GM20000 (cell line): ENCODE measurements around the gene MAP3K4.

ENCODE experiments used
- DNase-seq: peaks from one replicate; pipeline ENCODE4 v3.0.0; 2012; ENCODE audit warnings: low spot score
- TF ChIP-seq, protein P1 (sequence below): IDR thresholded peaks from 2 replicates; pipeline ENCODE4 v1.5.1; 2012; ENCODE audit warnings: mild to moderate bottlenecking, control low read depth; ENCODE audit errors: extremely low read depth, missing control alignments

MAP3K4 gene

DNA sequence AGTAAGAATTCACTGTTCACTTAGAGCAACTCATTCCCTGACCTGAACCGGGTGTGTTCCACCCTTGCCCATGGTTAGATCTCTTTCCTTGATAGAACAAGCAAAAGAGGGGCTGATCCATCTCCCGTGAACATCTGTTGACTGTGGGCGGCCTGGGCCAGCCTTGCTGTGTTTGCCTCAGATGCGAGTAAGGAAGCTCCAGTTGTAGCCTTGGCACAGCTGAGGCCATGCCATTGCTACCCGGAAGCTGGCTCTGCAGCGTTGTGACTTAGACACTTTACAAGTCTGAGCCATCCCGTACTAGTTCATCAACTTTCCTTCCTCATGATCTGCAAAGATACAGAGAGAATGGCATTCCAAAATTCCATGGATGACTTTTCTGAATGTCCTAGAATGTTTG is 139.0 kb downstream of the MAP3K4 start:
- TF ChIP-seq, protein P1, sequence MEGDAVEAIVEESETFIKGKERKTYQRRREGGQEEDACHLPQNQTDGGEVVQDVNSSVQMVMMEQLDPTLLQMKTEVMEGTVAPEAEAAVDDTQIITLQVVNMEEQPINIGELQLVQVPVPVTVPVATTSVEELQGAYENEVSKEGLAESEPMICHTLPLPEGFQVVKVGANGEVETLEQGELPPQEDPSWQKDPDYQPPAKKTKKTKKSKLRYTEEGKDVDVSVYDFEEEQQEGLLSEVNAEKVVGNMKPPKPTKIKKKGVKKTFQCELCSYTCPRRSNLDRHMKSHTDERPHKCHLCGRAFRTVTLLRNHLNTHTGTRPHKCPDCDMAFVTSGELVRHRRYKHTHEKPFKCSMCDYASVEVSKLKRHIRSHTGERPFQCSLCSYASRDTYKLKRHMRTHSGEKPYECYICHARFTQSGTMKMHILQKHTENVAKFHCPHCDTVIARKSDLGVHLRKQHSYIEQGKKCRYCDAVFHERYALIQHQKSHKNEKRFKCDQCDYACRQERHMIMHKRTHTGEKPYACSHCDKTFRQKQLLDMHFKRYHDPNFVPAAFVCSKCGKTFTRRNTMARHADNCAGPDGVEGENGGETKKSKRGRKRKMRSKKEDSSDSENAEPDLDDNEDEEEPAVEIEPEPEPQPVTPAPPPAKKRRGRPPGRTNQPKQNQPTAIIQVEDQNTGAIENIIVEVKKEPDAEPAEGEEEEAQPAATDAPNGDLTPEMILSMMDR: no peak

DNA sequence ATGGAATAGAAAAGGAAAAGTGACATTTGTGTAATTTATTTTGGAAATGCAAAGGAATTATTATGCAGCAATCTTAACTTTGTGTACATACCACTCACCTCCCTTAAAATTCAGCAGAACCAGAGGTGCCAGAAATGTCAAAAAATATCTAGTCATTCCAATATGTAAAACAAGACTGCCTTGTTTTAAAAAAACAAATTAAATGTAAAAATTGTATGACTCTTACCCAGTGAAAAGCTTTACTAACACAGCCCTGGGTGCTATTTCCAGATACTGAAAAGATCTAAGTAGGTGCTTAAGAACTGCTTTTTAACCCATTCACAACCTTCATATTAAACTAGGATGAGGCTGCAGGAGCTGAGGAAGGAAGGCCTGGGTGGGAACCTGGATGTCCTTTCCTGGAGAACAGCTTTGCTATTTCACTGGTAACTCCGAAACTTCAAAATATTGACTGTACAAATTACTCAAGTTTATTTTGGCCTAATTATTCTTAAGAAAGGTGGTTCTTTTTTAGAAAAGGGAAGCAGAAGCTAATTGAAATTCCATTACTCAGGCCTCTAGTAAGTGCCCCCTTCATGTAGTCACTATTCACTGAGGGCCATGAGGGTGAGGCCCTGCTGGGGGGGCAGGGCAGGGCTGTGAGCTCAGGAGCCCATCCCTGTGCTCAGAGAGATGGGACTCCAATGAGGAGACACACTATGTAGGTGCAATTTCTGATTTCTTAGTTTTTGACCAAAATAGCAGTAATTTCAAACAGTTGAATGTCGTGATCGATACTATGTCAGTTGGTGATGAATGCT is 139.6 kb downstream of the MAP3K4 start:
- no peak for DNase-seq
- TF ChIP-seq, protein P1: no peak

More for the DNA sequence above, 139.0 kb downstream of the MAP3K4 start:
- no peak for DNase-seq

DNA sequence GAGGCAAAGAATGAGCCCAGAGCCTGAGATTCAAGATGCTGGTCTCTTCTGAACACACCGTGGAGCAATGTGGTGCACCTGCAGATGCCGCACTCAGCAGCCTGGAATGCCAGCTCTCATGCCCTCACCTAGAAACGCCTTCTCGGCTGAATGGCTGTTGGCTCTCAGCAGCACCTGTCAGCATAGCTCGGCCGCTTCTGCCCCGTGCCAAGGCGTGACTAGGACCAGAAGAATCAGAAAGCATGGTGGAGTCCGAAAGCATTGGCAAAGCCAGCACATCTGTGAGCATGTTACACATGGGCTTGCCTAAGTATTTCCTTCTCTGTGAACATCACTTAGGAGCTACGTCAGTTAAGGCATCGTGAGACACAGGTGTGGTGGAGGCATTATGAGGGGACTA is 140.8 kb downstream of the MAP3K4 start:
- TF ChIP-seq, protein P1: no peak
- DNase-seq: no peak

DNA sequence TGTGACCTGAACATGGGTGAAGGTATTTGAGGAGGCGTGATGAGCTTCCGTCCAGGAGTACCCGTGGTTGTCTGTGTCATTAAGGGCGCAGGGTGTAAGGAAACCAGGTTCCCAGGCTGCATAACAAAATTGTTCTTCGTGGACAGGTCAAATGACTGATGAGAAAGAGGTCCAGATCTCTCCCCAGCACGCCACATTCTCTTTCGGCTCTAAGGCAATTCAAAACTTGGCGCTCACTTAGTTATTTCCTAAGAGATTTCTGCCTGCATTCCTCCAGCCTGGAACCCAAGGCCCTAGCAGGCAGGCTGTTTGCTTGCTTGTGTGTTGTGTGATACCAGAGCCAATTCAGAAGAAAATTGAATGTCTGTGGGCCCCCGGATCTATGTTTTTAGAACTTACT is 142.4 kb downstream of the MAP3K4 start:
- TF ChIP-seq, protein P1: no peak

GRCh38 chr6:161134550-161135298 is 143.2 kb downstream of the MAP3K4 start:
- TF ChIP-seq, protein P1: no peak
- no peak for DNase-seq

More for the DNA sequence above, 142.4 kb downstream of the MAP3K4 start:
- DNase-seq: no peak

GRCh38 chr6:161135695-161136591 is 144.4 kb downstream of the MAP3K4 start:
- TF ChIP-seq, protein P1: no peak
- no peak for DNase-seq
